ENCODE results near the gene PCDHGA2.
A peak's percentile ranks its signal among the peaks of the same experiment; 100 is the strongest.
"Not testable (repeated sequence)": the region's sequence is repeated elsewhere in the genome, so short reads cannot be mapped to it uniquely, and the experiment has no call there.

Gene PCDHGA2

DNA sequence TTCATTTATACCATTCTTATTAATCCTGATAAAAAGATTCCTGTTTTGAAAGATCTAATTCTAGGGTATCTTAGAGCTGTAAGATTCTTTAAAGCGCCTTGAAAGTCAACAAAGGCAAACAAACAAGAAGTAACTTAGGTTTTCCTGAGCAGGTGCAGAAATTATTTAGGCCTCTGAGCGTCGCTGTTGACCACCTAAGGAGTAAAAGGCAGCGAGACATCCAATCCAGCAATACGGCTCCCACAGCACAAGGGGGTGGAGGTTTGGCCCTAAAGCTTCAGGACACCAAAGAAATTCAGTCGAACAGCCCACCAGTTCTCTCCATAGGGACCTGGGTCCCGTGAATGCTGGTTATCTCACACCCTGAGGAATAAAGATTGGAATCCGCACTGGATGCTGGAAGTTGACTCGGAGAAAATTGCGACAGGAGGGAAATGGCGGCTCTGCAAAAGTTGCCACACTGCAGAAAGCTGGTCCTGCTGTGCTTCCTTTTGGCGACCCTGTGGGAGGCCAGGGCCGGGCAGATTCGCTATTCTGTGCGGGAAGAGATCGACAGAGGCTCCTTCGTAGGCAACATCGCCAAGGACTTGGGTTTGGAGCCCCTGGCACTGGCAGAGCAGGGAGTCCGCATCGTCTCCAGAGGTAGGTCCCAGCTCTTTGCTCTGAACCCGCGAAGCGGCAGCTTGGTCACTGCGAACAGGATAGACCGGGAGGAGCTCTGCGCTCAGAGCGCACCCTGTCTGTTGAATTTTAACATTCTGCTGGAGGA lies at the start of gene PCDHGA2:
TSS of gene PCDHGA2 (plus strand) at position 223 of the 769 bp plus-strand sequence.
- DNase-seq (ENCODE audit: low read depth), result no peak

DNA sequence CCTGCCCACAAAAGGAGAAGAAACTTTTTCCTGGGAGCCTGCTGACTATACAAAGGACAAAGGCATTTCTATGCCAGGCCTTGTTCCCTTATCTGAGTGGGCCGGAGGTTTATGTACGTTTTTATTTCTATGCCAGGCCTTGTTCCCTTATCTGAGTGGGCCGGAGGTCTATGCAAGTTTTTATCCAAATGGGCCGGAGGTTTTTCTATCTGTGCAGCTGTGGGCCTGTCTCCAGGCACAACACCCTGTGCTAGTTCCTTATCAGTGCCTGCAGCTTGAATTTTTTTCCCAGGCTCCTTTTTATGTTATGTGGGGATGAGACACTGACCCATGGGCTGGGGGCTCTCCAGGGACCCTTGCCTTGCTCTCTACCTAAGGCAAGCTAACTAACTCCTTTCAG lies 40.2 kb upstream of the PCDHGA2 start:
- no peak for DNase-seq (ENCODE audit: low read depth)

DNA sequence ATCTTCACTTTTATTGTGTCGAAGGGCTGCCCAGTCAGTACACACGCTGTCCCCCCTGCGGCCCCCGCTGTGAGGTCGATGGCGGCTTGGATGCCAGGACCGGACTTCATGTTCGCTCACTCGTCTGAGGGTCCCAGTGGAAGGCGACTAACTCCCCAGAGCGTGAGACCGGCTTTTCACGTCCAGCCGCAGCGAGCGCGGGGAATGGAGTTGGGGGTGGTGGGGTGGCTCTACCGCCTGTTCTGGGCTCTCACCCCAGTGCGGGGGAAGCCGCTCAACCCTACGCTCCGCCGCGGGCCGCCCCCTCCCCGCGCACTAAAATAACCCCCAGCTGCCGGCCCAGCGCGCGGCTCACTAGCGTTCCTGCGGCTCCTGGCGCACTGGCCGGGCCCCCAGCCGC lies 34.8 kb upstream of the PCDHGA2 start, which contains the start of gene SLC25A2:
TSS of gene SLC25A2 (minus strand) at position 294 of the 400 bp plus-strand sequence. CDS start at position 110, 184 bp downstream.
- no peak for DNase-seq (ENCODE audit: low read depth)

DNA sequence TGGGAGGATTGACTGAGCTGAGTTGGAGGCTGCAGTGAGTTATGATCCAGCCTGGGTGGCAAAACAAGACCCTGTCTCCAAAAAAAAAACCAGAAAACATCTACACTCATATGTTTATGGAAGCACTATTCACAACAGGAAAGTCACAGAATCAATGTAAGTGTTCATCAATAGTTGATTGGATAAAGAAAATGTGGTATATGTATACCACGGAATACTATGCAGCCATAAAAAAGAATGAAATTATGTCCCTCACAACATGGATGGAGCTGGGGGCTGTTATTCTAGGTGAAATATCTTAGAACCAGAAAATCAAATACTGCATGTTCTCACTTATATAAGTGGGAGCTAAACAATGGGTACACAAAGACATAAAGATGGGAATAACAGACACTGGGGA lies 31.9 kb upstream of the PCDHGA2 start:
- no peak for DNase-seq (ENCODE audit: low read depth)

DNA sequence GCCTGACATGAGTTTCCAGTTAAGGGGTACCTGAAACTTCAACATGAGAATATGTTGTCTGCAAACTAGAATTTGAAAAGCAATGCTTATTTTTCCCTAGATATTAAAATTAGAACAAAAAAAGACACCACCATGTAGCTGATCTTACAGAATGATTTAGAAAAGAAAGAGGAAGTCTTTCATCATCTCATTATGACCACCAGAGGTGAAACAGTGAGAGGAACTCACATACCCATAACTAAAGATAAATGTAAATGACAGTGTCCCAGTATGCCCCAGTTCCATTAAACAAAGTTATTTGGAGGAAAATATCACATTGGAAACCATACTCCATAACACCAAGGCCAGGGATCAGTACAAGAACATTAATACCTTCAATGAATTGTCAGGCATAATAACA lies 24.8 kb upstream of the PCDHGA2 start:
- no peak for DNase-seq (ENCODE audit: low read depth)

DNA sequence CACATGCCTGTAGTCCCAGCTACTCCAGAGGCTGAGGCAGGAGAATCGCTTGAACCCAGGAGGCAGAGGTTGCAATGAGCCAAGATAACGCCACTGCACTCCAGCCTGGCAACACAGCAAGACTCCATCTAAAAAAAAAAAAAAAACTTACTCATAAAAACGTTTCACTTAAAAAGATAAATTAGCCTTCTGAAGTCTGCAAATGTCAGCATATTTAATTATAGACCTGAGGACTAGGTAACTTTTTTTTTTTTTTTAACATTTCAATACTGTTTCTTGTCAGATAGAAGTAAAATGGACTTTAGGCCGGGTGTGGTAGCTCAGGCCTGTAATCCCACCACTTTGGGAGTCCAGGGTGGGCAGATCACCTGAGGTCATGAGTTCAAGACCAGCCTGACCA lies 21.6 kb upstream of the PCDHGA2 start:
- DNase-seq (ENCODE audit: low read depth), result not testable (repeated sequence)

DNA sequence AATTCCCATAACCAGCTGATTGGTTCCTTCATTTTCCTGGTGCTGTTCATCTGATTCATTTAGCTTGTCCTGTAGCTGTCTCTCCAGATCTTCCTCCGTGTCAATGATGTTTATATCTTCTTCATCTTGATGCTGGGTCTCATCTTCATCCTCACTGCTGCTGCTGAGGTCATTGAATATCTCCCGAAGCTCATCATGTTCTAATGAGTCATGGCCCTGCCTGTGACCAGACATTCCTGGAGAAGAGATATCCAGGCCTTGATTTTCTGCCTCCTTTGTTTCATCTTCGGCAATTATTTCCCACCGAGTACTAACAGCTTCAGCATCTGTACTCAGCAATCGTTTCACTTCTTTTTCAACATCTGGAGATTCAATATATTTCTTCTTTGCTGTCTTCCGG lies 19.4 kb upstream of the PCDHGA2 start:
- no peak for DNase-seq (ENCODE audit: low read depth)

DNA sequence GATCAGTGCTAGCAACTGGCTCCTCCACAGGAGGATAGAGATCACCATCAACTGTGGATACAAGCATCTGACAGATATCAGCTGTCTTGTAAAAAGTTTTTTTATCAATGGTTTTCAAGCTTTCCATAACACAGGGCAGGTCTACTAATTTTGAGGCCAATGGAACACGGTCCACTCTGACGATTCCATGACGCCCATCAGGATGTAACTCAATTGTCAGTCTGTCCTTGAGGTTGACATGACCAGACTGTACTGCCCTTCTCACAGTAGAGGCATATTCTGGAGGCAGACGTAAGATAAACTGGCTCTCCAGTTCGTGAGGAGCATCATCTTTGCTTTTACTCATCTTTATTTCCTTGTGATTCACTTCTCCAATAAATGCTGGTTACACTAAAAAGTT lies 18.9 kb upstream of the PCDHGA2 start:
- no peak for DNase-seq (ENCODE audit: low read depth)

DNA sequence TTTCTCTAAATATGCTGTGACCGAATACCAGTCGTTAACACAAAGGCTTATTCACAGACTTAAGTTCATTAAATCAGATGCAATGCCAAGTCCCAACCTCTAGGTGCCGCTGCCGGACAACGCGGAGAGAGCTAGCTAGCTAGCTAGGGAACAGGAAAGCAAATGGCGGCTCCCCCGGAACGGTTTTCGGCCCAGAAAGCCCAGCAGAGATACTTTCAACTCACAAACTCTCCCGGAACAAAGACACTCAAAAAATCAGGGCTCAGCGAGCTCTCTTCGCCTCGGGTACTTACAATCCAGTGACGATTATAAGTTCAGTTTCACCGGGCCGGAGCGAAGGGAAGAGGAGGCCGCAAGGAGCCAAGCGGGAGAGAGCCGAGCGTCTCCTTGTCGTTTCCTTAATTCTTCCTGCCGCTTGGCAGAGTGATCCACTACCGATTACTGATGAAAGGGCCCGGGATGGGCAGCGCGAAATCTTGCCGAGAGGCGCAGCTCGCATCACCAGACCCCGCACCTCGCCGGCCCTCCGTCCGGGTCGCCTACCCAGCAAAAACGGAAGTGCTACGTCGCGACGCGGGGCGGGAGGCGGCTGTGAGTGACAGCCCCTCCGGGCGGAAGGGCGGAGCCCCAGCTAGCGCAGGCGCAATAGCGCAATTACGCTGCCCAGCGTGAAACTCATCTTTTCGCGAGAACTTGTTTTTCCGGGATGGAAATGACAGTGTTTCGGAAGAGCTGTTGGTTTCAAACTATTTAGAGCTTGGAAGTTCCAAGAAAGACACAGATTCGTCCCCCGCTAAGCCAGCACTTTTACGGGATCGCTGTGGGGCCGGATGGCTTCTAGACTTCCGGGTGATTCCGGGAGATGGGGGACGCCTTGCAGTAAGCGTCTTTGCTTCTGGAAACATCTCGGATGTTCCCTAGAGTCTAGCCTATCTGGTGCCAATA lies 18.1 kb upstream of the PCDHGA2 start, which contains the start of gene TAF7:
TSS of gene TAF7 (minus strand) at position 560 of the 945 bp plus-strand sequence. CDS start 740 bp downstream, outside the sequence.
- DNase-seq (ENCODE audit: low read depth), result peak; percentile 89

DNA sequence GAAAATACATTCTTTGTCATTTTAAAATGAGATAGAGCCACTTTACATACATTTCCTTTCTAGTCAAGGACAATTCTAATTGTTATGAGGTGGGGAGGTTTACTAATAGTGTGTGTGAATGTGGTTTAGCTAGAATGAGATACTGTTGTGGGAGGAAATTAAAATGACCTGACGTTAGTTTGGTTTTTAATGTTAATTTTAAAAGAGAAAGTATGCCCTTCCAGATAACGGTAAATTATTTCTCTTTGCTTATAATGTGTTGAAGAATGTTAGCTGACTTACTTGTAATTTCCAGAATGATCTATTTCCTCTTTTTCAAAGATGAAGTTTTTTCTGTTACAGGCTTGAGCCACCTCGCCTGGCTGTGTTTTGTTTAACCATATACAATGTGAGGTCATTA lies 16.3 kb upstream of the PCDHGA2 start:
- no peak for DNase-seq (ENCODE audit: low read depth)

DNA sequence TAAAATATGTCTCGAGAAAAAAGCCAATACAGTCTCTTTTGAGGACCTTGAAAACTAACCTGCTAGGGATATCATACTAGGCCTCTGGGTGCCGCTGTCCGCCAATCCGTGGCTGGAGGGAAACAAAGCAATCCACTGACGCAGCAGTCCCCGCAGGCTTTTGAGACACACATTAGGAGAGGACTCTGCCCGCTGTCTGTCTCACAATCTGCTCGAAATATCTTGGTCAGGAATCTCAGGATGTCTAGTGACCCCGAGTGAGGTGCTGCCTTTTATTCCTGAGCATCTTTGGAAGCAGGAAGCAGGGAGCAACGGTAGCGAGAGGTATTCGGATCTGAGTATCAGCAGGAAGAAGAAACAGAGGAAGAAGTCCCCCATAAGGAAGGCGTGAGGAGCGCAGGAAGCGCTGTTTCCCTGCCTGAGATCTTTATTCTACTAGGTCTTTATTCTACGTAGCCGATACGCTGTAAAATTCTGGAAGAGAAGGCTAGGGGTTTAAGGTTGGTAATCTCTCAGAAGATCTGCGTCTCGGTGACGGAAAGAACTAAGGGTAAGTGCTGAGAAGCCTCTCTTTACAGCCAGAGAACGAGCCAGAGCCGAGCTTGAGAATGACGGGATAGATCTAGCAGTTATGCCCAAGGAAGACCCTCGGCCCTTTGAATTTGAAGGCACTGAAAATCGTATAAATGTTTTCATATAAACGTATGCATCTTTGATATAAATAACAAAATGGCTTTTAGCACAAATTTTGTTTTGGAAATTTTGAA lies 12.3 kb upstream of the PCDHGA2 start:
- peak; percentile 55 for DNase-seq (ENCODE audit: low read depth)

DNA sequence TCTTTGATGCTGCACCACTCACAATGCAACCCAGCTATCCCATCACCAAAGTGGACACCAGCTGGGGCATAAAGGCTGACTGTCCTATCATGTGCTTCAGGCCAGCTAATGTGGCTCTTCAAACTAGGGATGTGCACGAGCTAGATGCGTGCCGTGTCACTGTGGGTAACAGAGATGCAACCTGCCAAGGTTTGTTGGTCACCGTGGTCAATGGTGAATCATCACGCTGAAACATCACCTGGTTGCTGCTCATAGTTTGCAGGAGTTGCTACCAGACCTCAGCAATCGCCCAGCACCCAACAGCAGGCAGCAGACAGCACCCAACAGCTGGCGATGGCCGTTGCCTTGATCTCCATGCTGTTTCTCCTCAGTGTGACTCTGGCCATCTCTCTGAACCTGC lies 10.3 kb upstream of the PCDHGA2 start:
- DNase-seq (ENCODE audit: low read depth), result no peak

DNA sequence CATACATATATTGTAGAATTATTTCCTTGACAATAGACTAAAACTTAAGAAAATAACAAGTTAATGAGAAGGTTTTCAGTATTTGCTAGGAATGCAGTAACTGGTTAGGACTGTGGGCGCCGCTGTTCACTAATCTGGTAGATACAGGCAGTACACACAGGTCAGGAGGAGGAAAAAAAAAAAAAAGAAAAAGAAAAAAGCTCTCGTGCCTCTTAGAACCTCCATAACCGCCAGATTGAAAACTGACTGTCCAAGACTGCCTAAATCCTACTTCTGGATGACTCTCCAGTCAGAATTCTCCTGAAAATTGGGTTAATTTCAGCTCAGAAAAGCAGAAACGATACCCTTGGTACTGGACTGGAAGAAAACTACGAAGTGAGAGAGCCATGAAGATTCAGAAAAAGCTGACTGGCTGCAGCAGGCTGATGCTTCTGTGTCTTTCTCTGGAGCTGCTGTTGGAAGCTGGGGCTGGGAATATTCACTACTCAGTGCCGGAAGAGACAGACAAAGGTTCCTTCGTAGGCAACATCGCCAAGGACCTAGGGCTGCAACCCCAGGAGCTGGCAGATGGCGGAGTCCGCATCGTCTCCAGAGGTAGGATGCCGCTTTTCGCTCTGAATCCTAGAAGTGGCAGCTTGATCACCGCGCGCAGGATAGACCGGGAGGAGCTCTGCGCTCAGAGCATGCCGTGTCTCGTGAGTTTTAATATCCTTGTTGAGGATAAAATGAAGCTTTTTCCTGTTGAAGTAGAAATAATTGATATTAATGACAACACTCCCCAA lies 8.1 kb upstream of the PCDHGA2 start, which contains the start of gene PCDHGA1:
TSS of gene PCDHGA1 (plus strand) at position 216 of the 782 bp plus-strand sequence.
- no peak for DNase-seq (ENCODE audit: low read depth)

DNA sequence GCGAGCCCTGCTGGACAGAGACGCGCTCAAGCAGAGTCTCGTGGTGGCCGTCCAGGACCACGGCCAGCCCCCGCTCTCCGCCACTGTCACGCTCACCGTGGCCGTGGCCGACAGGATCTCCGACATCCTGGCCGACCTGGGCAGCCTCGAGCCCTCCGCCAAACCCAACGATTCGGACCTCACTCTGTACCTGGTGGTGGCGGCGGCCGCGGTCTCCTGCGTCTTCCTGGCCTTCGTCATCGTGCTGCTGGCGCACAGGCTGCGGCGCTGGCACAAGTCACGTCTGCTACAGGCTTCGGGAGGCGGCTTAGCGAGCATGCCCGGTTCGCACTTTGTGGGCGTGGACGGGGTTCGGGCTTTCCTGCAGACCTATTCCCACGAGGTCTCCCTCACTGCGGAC lies 6.0 kb upstream of the PCDHGA2 start:
- DNase-seq (ENCODE audit: low read depth), result not testable (repeated sequence)

DNA sequence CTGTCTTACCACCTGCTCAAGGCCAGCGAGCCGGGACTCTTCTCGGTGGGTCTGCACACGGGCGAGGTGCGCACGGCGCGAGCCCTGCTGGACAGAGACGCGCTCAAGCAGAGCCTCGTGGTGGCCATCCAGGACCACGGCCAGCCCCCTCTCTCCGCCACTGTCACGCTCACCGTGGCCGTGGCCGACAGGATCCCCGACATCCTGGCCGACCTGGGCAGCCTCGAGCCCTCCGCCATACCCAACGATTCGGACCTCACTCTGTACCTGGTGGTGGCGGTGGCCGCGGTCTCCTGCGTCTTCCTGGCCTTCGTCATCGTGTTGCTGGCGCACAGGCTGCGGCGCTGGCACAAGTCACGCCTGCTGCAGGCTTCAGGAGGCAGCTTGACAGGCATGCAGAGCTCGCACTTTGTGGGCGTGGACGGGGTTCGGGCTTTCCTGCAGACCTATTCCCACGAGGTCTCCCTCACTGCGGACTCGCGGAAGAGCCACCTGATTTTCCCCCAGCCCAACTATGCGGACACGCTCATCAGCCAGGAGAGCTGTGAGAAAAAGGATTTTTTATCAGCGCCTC lies 2.3 kb downstream of the PCDHGA2 start:
- DNase-seq (ENCODE audit: low read depth), result not testable (repeated sequence)

DNA sequence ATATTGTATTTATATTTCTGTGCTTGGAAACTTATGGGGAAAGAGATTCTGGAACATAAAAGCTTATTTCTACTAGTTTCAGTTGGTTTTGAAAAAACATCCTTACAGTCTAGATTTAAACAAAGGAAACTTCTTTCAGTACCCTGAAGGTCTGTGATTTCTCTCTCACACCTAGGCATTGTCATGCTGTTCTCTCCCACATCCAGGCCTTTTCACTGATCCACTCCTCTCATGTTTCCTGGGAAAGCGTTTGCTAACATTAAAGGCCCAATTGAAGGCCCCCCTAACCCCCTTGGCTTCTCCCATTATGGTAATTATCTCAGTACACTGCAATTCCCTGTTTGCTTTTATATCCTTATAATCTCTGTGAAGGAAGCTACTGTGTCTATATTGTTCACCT lies 4.2 kb downstream of the PCDHGA2 start:
- no peak for DNase-seq (ENCODE audit: low read depth)

DNA sequence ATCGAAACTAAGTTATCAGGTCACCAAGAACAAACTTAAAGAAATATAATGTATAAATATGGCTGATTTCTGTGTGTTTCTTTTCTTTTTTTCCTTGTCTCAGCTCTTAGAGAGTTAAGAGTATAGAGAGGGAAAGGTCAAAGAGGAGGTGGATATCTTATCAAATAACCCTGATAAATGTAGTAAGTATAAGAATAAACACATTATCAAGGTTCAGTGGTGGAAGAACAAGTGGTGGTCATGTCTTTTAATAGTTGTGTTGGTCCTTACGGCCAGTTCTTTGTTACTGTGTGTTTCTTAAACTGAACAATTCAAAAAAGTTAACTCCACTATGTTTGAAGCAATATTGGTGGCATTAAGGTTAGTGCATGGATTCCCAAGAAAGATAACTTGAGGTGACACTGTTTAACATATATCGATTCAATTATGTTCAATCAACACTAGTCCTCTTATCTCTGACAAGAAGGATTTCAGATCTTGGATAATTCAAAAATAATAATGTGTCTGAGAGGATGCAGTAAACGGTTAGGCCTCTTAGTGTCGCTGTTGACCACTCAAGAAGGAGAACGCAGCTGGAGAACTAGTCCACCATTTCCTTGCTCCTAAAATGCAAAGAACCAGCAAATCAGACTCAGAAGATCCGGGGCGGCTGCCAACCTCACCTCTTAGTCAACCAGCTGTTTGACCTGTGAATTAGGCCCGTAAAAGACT lies 4.8 kb downstream of the PCDHGA2 start, which contains the start of gene PCDHGA3:
TSS of gene PCDHGA3 (plus strand) at position 588 of the 711 bp plus-strand sequence. CDS start 205 bp downstream, outside the sequence.
- no peak for DNase-seq (ENCODE audit: low read depth)

DNA sequence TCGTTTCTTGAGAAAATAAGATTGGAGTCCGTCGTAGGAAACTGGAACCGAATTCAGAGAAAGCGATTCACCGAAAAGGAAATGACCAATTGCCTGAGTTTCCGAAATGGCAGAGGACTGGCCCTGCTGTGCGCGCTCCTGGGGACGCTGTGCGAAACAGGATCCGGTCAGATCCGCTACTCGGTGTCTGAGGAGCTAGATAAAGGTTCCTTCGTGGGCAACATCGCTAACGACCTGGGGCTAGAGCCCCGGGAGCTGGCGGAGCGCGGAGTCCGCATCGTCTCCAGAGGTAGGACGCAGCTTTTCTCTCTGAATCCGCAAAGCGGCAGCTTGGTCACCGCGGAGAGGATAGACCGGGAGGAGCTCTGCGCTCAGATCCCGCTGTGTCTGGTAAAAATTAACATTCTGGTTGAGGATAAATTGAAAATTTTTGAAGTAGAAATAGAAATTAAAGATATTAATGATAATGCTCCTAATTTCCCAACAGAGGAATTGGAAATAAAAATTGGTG lies 5.4 kb downstream of the PCDHGA2 start:
- DNase-seq (ENCODE audit: low read depth), result no peak

DNA sequence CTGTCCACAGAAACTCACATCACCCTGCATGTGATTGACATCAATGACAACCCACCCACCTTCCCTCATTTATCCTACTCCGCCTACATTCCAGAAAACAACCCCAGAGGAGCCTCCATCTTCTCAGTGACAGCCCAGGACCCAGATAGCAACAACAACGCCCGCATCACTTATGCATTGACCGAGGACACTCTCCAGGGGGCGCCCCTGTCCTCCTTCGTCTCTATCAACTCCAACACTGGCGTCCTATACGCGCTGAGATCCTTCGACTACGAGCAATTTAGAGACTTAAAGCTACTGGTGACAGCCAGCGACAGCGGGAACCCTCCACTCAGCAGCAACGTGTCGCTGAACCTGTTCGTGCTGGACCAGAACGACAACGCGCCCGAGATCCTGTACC lies 6.8 kb downstream of the PCDHGA2 start:
- no peak for DNase-seq (ENCODE audit: low read depth)

DNA sequence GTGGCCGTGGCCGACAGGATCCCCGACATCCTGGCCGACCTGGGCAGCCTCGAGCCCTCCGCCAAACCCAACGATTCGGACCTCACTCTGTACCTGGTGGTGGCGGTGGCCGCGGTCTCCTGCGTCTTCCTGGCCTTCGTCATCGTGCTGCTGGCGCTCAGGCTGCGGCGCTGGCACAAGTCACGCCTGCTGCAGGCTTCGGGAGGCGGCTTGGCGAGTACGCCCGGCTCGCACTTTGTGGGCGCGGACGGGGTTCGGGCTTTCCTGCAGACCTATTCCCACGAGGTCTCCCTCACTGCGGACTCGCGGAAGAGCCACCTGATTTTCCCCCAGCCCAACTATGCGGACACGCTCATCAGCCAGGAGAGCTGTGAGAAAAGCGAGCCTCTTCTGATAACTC lies 7.5 kb downstream of the PCDHGA2 start:
- DNase-seq (ENCODE audit: low read depth), result not testable (repeated sequence)

All from activated T-cell treated with anti-CD3 and anti-CD28 coated beads for 48 hours (primary cell).